Measurements from ENCODE around the gene BCAR1. TPM values are rescaled to one million over a fixed set of nuclear protein-coding genes. Genes with fewer than 3 reads are reported as not detected.

BCAR1 gene
- total and polyA plus RNA-seq, 2 of the 13 experiments (the other 11 are each of a cell fraction or from before 2014, with no cell fraction given), result 48.1 to 51.7 TPM

GRCh38 chr16:75250809-75251279, 580 bp downstream of the BCAR1 start (continued):
- TF ChIP-seq NFYC (CRISPR knock-in tag; IDR thresholded peaks at IDR 0.05) (no peak), THAP8 (CRISPR knock-in tag; IDR thresholded peaks at IDR 0.05; ENCODE audit: borderline replicate concordance) (peak; percentile 5; the same call in 1 of the 2 replicates), ETV6 (CRISPR knock-in tag; conservative IDR thresholded peaks at IDR 0.05) (0 out of 2 replicates have a peak, but pooled peaks have one; percentile 3), DRAP1 (CRISPR knock-in tag; IDR thresholded peaks at IDR 0.05) (peak; percentile 17; the same call in 1 of the 2 replicates), MBNL3 (CRISPR knock-in tag; conservative IDR thresholded peaks at IDR 0.05) (no peak), TFDP1 (CRISPR knock-in tag; IDR thresholded peaks at IDR 0.05; ENCODE audit: borderline replicate concordance) (peak; percentile 53; the same call in 1 of the 2 replicates), ZNF12 (CRISPR knock-in tag; IDR thresholded peaks at IDR 0.05) (peak; percentile 41; the same call in 1 of the 2 replicates), PAX8 (CRISPR knock-in tag; IDR thresholded peaks at IDR 0.05; ENCODE audit: borderline replicate concordance) (no peak), ZNF235 (CRISPR knock-in tag; IDR thresholded peaks at IDR 0.05; ENCODE audit: borderline replicate concordance) (0 out of 2 replicates have a peak, but pooled peaks have one; percentile 50), CERS6 (CRISPR knock-in tag; IDR thresholded peaks at IDR 0.05) (no peak), ZNF546 (CRISPR knock-in tag; conservative IDR thresholded peaks at IDR 0.05) (peak; percentile 28; the same call in 1 of the 2 replicates), ZNF138 (CRISPR knock-in tag; IDR thresholded peaks at IDR 0.05; ENCODE audit: low read depth) (no peak; the same call in none of the 2 replicates), ZNF275 (CRISPR knock-in tag; IDR thresholded peaks at IDR 0.05; ENCODE audit: borderline replicate concordance) (peak; percentile 57; the same call in 1 of the 2 replicates)

Data from HepG2 (cell line).